ENCODE results near the gene NSUN2.

The NSUN2 gene

GRCh38 chr5:6604946-6605345 is 27.9 kb downstream of the NSUN2 start:
- DNase-seq (ENCODE audit: insufficient read length, low spot score) (no peak), FAIRE-seq (no peak)
- TF ChIP-seq POLR2A (IDR thresholded peaks at IDR 0.05; ENCODE audit: low read depth, low read length) = no peak

GRCh38 chr5:6604341-6604740 is 28.5 kb downstream of the NSUN2 start:
- DNase-seq (ENCODE audit: insufficient read length, low spot score) = no peak
- TF ChIP-seq POLR2A (IDR thresholded peaks at IDR 0.05; ENCODE audit: low read depth, low read length) = no peak
- FAIRE-seq = no peak

- TF ChIP-seq POLR2A (IDR thresholded peaks at IDR 0.05; ENCODE audit: low read depth, low read length) = no peak
- no peak for FAIRE-seq
- no peak for DNase-seq (ENCODE audit: insufficient read length, low spot score)
These were observed 29.2 kb downstream of the NSUN2 start for GRCh38 chr5:6603643-6604042.

GRCh38 chr5:6602441-6602840 is 30.4 kb downstream of the NSUN2 start:
- DNase-seq (ENCODE audit: insufficient read length, low spot score) = no peak
- FAIRE-seq = no peak
- TF ChIP-seq POLR2A (IDR thresholded peaks at IDR 0.05; ENCODE audit: low read depth, low read length) = no peak

- TF ChIP-seq POLR2A (IDR thresholded peaks at IDR 0.05; ENCODE audit: low read depth, low read length) = no peak
- DNase-seq (ENCODE audit: insufficient read length, low spot score) (no peak), FAIRE-seq (no peak)
These were observed 31.0 kb downstream of the NSUN2 start for GRCh38 chr5:6601816-6602215.

GRCh38 chr5:6601271-6601670 is 31.6 kb downstream of the NSUN2 start:
- DNase-seq (ENCODE audit: insufficient read length, low spot score) (no peak), FAIRE-seq (no peak)
- no peak for TF ChIP-seq POLR2A (IDR thresholded peaks at IDR 0.05; ENCODE audit: low read depth, low read length)

GRCh38 chr5:6599739-6600138 is 33.1 kb downstream of the NSUN2 start:
- no peak for TF ChIP-seq POLR2A (IDR thresholded peaks at IDR 0.05; ENCODE audit: low read depth, low read length)
- FAIRE-seq (no peak), DNase-seq (ENCODE audit: insufficient read length, low spot score) (no peak)

- FAIRE-seq = no peak
- no peak for TF ChIP-seq POLR2A (IDR thresholded peaks at IDR 0.05; ENCODE audit: low read depth, low read length)
- no peak for DNase-seq (ENCODE audit: insufficient read length, low spot score)
These were observed 34.4 kb downstream of the NSUN2 start for GRCh38 chr5:6598351-6598900.

GRCh38 chr5:6597557-6597956 is 35.3 kb downstream of the NSUN2 start:
- TF ChIP-seq POLR2A (IDR thresholded peaks at IDR 0.05; ENCODE audit: low read depth, low read length) = no peak
- FAIRE-seq (no peak), DNase-seq (ENCODE audit: insufficient read length, low spot score) (no peak)

GRCh38 chr5:6596388-6596787 is 36.5 kb downstream of the NSUN2 start:
- no peak for TF ChIP-seq POLR2A (IDR thresholded peaks at IDR 0.05; ENCODE audit: low read depth, low read length)
- FAIRE-seq = no peak

GRCh38 chr5:6595405-6595804 is 37.4 kb downstream of the NSUN2 start:
- TF ChIP-seq POLR2A (IDR thresholded peaks at IDR 0.05; ENCODE audit: low read depth, low read length) = no peak
- DNase-seq (ENCODE audit: insufficient read length, low spot score) = no peak
- no peak for FAIRE-seq

More at GRCh38 chr5:6596388-6596787, 36.5 kb downstream of the NSUN2 start:
- DNase-seq (ENCODE audit: insufficient read length, low spot score) = no peak

GRCh38 chr5:6594066-6594465 is 38.8 kb downstream of the NSUN2 start:
- TF ChIP-seq POLR2A (IDR thresholded peaks at IDR 0.05; ENCODE audit: low read depth, low read length) = no peak
- DNase-seq (ENCODE audit: insufficient read length, low spot score) (no peak), FAIRE-seq (no peak)

GRCh38 chr5:6593148-6594016 is 39.5 kb downstream of the NSUN2 start:
- TF ChIP-seq POLR2A (IDR thresholded peaks at IDR 0.05; ENCODE audit: low read depth, low read length) = no peak
- DNase-seq (ENCODE audit: insufficient read length, low spot score) (no peak), FAIRE-seq (no peak)

- TF ChIP-seq POLR2A (IDR thresholded peaks at IDR 0.05; ENCODE audit: low read depth, low read length) = no peak
- FAIRE-seq = no peak
- no peak for DNase-seq (ENCODE audit: insufficient read length, low spot score)
These were observed 40.2 kb downstream of the NSUN2 start for GRCh38 chr5:6592601-6593000.

- no peak for DNase-seq (ENCODE audit: insufficient read length, low spot score)
- TF ChIP-seq POLR2A (IDR thresholded peaks at IDR 0.05; ENCODE audit: low read depth, low read length) = no peak
- FAIRE-seq = no peak
These were observed 41.1 kb downstream of the NSUN2 start for GRCh38 chr5:6591671-6592288.
